GM19328 (cell line): Measurements from ENCODE around the gene COL4A1.

Experiments
- ATAC-seq: cut with Tn5 transposase; IDR thresholded peaks from one replicate; pipeline ENCODE4 v1.9.1; 2021; ENCODE audit warnings: mild to moderate bottlenecking, moderate library complexity; ENCODE audit not compliant: unreplicated experiment

Gene COL4A1

DNA sequence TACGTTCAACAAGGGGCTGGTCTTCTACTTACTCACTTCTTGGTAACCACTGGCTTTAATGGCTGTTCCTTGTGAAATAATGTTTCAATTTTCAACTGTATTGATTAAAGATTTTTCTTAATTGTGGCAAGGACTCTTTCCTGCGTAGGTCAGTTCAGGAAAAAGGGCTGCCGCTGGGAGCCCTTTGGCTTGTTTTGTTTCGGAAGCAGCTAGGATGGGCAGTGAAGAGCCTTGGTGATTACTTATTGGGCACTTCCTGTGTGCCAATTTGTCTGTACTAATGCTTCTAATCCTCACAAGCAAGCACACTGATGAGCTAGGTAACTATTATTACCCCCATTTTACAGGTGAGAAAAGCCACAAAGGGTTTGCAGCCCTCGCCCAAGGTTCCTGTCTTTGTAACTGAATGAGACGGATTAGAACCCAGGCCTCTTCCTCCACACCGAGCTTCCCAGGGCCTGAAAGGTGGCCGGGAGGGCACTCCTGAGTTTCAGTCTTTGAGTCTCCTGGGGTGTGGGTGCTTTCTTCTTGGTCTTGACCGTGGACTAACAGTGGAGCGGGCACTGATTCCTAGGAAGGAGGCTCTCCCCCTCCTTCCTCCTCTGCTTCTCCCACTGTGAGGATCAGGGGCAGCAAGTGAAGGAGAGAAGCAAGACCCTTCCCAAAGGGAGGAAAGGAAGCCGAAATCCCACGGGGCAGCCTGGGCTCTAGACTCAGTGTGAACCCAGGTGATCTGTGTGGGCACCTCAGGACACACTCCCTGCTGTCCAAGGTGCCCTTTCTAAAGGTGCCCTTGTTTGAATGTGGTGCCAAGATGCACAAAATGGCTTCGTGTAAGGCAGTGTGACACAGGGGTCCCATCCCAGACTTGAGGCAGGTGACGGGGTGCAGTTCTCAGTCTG is 3.8 kb upstream of the COL4A1 start:
- no peak for ATAC-seq

DNA sequence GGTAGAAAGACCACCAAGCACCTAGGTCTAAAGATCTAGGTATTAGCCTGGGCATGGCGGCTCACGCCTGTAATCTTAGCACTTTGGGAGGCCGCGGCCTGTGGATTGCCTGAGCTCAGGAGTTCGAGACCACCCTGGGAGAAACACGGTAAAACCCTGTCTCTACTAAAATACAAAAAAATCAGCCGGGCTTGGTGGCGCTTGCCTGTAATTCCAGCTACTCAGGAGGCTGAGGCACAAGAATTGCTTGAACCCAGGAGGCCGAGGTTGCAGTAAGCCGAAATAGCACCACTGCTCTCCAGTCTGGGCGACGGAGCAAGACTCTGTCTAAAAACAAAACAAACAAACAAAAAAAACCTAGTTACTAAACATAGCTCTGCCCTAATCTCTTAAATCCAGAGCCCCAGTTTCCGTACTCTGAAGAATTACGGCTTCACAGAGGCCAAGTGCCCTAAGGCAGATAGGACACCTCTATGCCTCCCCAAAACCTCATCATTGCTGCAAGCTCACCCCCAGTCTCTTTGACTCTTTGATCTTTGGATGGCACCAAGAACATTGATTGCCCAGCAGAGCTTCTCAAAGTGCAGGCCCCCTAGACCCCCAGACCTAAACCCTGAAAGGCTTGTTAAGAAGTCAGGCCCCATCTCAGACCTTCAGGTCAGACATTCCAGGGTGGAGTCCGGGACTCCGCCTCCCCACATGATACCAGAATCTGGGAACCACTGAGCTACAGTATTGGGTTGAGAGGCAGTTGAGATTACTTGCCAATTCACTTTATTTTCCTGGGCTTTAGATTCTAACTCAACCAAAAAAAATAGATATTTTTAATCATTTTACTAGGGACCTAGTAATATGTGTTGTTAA is 2.9 kb upstream of the COL4A1 start:
- ATAC-seq: no peak

DNA sequence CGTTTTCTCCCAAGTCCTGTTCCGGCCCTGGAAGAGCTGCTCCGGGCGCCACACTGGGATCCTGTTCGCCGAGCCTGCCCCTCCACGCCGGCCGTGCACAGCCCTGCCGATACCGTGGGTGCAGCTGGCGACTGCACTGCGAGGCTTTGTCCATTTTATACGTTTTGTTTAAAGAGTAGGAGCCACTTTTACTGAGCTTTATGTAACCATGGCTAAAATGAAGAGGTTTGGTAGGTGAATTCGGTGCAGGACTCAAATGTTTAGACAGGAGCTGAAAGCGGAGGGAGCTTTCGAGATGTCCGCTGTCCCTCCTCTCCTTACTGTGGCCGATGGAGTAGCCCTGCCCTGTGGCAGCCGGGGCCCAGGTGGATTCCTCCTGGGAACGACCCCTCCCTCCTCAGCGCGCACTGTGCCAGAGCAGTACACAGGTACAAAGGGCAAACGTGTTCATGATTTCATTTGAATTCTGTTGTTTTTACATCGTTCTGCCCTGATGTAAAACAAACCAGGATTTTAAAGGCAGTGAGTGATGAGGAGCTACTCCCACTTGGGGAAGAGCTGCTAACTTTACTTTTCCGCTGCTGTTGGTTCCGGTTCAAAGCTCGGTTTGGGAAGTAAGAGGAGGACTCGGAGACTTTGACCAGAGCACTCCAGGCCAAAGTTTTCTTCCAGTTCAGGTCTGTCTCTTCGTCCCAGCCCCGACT is 1.9 kb upstream of the COL4A1 start:
- no peak for ATAC-seq

DNA sequence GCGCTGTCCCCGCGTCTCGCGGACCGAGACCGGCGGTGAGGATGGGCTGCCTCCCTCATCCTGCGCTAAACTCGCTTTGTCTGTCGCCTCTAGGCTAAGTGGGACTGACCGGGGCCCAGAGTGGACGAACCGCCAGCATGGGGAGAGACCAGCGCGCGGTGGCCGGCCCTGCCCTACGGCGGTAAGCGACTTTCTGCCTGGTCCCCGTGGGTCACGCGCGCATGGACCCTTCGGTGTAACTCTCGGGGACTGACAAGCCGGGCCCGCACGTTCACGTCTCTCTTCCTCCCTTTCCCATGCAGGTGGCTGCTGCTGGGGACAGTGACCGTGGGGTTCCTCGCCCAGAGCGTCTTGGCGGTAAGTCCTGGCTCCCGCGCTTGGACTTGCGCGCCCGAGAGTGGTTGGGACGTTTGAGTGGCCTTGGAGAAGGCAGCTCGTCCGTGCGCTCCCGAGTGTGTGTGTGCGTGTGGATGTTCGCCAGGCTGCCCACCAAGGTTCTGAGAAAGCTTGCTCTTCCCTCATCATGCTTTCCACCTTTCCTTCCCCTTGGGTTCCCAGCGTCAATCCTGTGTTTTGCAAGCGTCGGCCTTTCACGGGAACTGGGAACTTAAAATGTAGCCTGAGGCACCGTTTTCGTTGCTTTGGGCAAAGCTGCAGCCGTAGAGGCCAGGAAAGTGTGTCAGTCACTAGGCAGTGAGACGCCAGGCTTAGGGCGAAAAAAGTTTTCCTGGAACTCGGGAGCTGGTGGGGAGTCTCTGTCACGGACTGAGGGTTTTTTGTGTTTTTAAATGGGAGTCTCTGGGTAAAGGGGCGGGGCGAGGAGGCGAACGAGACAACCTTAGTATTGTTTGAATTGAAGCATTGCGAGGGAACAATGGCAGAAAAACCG is 1.1 kb upstream of the COL4A1 start:
- no peak for ATAC-seq

DNA sequence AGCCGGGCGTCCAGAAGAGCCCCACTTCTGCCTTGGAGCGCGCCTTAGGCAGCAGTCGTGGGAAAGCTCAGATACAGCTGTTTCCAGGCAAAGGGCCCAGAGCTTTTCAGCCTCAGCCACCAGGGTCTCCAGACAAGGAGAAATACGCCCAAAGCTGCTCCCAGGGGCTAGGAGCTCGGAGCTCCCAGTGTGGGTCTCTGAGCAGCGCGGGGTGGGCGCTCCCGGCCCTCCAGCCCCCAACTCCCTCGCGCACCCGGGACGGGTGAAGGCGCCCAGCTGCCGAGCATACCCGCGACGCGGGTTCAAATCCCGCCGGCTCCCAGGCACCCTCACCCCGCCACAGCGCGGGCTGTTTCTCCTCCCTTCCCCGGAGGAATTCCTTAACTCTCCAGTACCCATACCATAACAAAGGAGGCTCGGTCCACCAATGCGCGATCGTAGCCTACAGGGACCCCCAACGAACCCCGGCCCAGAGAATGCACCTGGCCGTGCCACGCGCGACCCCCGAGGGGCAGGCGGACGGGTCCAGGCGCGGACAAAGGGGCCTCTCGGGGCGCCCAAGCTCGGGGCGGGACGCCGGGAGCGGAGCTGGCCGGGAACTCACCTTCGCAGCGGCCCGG is 507 bp downstream of the COL4A1 start:
- ATAC-seq: no peak

DNA sequence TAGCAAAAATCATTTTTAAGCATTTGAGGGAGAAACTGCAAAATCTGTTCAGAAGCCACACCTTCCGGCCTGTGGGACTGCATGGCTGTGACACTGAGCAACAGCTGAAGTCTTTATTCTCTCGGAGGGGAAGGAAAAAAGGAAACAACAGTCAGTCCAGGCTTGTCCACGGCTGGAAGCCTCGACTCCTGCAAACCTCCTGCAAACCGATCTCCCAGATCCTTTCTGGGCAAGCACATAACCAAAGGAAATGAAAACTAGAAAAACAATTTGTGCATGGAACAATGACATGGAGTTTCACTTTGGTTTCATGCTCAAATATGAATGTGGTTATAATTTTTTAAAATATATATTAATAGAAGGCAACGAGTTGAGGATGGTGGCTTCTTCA is 1.0 kb downstream of the COL4A1 start:
- no peak for ATAC-seq

DNA sequence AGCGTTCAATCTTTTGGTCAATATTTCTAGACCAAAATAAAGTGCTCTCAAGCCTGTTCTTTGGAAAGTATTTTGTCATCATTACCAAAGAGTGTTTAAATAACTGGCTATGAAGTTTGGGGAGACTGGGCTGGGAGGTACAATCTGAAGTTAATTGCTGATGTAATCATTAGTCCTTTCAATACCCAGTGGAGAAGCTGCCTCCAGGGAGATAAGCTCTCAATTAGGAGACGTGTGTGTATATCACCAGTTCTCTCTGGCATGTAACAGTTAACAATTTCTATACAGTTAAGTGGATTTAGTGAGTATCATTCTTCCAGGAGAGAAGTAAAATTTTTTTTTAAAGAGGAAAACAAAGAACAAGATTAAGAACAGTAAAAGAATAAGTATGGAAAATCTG is 1.4 kb downstream of the COL4A1 start:
- ATAC-seq: no peak

DNA sequence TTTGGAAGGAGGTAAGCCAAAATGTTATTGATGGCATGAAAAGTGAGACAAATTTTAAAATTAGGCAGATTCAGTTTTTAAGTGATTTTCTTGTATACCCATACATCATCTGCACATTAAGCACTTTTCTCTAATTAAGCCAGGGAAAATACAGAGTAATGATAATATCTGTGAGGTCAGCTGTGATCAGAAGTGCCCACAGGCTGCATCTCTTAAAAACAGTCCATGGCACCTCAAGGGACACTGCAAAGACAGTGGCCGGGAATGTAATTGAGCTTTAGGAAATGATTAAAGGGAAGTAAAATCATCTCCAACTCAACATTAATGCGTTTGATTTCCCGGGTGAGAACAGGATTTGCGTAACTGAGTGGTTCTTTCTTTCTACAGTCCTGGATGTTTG is 2.0 kb downstream of the COL4A1 start:
- no peak for ATAC-seq

DNA sequence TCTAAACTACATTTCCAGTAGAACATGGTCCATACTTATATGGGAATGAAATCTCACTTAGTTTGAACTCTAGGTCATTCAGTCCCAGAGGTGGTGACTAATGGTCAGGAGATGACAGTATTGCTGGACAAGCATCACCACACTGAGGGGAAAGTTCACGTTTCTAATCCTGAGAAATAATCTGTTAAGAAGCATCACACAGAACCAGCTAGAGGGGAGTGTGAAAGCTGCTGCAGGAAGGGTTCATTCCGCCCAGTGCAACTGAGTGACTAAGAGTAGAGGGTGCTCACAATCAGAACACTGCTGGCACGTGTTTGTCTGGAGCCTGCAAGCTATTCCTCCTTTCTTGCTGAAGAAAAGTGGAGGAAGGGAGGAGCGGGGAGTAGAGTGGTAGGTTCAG is 2.7 kb downstream of the COL4A1 start:
- ATAC-seq: no peak

DNA sequence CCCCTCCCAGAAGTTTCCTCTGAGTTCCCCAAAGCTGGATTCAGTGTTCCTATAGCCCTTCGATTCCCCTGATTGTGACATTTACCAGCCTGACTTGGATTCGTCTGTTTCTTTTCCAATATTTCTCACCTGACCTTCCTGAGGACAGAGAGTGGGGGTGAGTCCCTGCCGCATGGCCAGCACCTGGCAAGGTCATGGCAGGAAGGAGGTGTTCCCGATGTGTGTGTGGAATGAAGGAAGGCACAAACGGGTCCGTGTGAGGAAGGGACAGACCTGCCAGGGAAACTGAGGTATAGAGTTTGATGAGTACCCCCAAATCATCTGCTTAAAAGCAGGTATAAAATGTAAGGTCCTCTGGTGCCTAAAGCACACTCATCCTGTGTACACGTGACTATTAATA is 3.3 kb downstream of the COL4A1 start:
- ATAC-seq: no peak

DNA sequence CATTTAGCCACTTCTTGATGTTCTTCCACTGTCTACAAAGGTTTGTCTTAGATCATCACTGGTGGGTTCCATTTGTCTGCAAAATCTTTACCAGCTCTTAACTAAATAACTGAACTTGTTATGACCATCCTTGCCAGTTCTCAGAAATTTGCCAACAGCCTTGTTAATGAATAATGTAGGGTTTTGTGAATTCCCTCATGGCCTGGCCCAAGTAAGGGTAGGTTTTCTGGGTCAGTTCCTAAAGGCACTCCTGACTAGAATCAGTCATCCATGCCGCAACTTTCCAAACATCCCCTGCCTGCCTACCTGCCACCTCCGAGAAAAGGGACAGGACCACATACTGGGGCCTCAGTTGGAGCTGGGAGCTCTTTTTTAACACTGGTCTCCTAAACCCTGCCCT is 4.0 kb downstream of the COL4A1 start:
- no peak for ATAC-seq

DNA sequence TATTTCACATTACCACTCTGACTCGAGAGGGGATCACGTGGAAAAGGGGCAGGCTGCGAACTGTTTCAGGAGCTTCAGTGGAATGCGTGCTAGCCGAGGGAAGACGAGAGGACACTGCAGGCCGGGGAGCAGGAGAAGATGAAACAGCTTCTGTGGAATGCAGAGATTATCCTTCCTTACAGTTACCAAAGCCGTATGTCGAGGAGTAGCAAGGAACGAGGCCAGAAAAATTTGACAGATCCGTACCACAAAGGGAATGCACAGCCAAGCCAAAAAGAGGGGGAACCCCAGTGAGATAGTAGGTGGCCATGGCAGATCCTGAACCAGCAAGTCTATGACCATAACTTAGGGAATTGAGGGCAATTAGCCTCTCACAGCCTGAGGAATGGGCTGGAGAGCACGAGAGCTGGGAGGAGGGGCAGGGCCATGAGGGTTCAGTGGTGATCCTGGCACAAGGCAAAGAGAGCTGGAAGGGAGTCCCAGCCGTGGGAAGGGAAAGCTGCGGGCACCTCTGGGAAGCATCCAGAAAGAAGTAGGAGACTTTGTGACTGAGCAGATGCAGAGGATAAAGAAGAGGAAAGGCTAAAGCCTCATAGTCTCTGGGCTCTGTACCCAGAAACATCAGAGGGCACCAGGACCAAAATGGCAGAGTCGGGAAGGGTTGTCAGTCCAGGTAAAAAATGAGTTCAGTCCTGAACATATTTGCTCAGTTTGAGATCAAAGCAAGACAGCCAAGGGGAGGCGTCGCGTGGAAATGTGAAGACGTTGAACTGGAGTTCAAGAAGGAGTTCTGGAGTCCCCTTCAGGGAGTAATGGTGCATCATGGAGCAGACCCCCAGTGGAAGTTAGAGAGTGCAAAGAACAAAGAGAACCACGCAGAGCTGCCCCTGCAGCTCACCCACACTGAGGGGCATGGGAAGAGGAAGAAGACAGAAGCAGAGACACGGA is 5.1 kb downstream of the COL4A1 start:
- ATAC-seq: no peak

DNA sequence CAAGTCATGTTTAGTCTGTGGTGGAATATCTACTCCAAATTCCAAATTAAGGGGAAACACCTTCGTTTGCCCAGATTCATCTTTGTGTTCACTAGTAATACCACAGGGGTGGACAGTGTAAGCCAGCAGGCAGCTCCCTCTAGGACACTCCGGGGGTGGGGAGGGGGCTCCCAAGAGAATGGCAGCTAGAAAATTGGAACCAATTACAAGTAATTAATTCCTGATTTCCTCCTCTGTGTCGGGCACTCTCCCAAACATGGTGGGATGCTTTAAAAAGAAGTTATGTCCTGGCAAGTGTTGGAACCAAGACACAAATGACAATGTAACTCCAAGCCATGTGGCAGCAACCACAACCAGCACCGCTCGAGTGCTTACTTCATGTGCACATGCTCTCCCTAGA is 5.9 kb downstream of the COL4A1 start:
- ATAC-seq: no peak

DNA sequence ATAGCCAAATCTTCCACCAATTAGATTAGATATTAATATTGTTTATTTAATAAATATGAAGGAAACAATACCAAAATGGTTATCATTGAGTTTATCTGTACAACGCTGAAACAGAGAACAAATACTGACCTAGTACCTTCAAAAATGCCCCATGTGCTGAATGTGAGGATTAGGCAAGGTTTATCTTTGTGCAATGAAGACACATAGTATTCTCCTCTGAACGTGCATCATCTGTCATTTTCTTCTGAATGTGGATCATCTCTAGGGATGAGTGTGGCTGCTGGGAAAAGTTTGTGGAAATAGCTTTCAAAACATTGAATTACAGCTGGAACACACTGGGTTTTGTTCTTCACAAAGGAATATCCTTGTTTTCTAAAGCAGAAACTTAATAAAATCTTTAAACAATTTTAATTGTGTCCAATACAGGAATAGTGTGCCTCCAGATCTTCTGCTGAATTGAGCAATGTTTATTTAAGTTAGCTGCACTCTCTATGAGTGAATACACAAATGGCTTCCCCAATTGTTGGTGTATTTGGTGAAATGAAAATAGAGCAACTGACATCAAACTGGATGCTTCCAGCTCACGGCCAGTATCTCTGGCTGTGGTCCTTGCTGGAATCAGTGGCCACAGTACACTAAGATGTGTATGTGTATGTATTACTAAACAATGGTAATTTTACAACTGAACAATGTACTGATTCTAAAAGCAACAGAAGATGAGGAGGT is 6.7 kb downstream of the COL4A1 start:
- no peak for ATAC-seq

DNA sequence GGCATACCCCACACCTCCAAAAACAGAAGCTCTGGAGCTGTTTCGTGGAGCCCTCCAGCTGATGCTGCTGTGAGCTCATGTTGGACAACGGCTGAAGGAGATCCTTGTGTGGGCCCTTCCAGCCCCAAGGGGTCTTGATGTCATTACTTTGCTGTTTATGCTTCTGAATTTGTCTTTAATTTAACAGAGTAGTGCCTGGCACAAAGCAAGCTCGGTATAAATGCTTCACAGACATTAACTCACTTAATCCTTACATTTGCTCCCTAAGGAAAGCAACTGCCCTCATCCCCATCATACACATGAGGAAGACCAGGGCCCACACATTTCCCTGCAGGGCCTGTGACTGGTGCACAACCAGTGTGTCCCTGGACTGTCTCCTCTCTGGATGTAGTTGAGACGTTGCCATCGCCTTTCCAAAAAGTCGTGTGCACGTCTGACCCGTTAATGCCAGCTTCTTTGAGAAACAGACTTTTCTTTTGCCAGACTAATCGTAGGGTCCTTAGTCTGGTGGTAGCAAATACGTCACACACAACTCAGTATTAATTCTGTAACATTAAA is 7.6 kb downstream of the COL4A1 start:
- ATAC-seq: no peak

DNA sequence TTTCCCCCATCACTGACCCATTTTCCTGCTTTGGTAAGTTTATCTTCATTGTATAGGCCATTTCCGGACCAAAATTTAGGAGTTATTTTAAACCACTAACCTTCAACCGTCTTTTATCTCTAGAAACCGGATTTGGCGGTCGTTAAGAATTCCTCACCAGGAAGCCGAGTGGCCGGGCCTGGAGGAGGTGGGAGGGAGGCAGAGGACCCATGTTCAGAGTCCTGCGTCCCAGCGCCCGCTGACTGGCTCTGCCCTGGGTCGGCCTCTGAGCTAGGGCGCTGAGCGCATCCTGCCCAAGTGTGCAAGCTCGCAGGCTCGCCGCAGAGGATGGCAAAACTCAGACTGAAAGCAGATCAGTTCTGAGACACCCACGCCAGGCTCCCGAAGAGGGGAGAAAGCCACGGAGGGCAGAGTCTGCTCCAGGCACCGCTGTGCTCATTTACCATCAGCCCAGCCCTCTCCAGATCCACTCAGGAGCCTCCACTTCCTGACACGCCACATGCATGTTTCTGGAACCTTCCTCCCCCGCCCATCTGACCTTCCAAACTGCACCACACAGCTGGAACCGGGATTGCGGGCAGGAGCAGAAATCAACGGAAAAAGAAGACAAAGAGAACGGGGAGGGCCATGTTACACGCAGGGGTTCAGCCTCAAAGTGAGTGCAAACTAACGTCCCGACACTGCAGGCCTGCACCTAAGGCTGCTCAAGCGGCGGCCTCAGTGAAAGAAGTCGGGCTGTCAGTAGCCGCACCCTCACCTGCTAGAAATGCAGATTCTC is 8.3 kb downstream of the COL4A1 start:
- ATAC-seq: no peak
